Skeletal muscle tissue (tissue), 4 donors: ENCODE results near the gene ERFL. TPM values are rescaled to one million over a fixed set of nuclear protein-coding genes. Genes with fewer than 3 reads are reported as not detected.

Source experiments
- H3K27ac ChIP-seq: one replicate; pipeline ENCODE4 v1.7.0; 2013; ENCODE audit warnings: mild to moderate bottlenecking, low read depth, low read length, inconsistent platforms
- H3K27me3 ChIP-seq, 3 donors: one replicate each; pipeline ENCODE4 v1.7.0; 2013; ENCODE audit warnings: low read length in 3 of 3; ENCODE audit not compliant: control insufficient read depth in 3 of 3, insufficient read depth in 3 of 3
- H3K36me3 ChIP-seq, 3 donors: one replicate each; pipeline ENCODE4 v1.7.0; 2013; ENCODE audit warnings: low read length in 3 of 3; ENCODE audit not compliant: control insufficient read depth in 3 of 3, insufficient read depth in 3 of 3
- H3K4me1 ChIP-seq, 3 donors: one replicate each; pipeline ENCODE4 v1.7.0; 2013; ENCODE audit warnings: low read length in 3 of 3, mild to moderate bottlenecking in 3 of 3; ENCODE audit not compliant: control insufficient read depth in 3 of 3, insufficient read depth in 3 of 3
- H3K4me3 ChIP-seq, 3 donors: one replicate each; pipeline ENCODE4 v1.7.0; 2013; ENCODE audit warnings: low read length in 3 of 3
- H3K9ac ChIP-seq, 3 donors: one replicate each; pipeline ENCODE4 v1.7.0; 2013; ENCODE audit warnings: low read length in 3 of 3, mild to moderate bottlenecking in 3 of 3, moderate library complexity in 2 of 3, low read depth in 1 of 3
- H3K9me3 ChIP-seq, 3 donors: one replicate each; pipeline ENCODE4 v1.7.0; 2013; ENCODE audit warnings: low read length in 3 of 3; ENCODE audit not compliant: control insufficient read depth in 3 of 3
- total RNA-seq: library from RNA; depleted of rRNA; stranded (reverse); fragments of >200 nt; gene quantifications from one replicate; pipeline ENCODE4 v1.2.3, GENCODE V29; 2014
- donor health status: Osteomylitis.

Gene ERFL
- total RNA-seq, 1 donor from 2014 or later, result not detected

DNA sequence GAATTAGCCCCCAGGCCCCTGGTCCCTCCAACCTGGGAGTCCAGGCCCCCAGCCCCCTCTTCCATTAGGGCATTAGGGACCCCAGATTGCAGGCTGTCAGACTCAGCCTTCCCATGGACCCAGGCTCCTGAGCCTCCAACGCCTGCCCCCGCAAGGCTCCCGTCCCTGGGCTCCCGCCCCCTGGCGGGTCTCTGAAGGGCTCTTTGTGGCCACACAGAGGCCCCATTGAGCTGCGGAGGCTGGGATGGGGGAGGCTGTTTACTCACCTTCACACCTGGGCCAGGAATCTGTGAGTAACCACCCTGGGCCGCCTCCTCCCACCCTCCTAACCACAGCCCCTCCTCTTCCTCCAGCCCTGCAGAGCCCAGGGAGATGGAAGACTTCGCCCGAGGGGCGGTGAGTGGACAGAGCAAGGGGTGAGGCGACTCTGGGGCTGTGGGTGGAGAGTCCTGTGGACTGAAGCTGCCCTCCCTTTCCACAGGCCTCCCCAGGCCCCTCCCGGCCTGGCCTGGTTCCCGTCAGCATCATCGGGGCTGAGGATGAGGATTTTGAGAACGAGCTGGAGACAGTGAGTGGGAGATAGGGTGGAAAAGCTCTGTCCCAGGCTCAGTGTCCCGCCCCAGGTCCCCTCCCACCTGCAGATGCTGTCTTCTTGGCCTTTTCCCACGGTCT lies 40.4 kb downstream of the ERFL start:
- no peak overlapping the region for H3K27ac ChIP-seq
- no peaks in the 10 kb centered on the region for H3K9me3 ChIP-seq
- H3K27me3 ChIP-seq, result no peaks in the 10 kb centered on the region
- H3K36me3 ChIP-seq, result peaks cover 12 to 18% (median 14%) of the 10 kb centered on the region in 3 donors
- no peak overlapping the region for H3K4me3 ChIP-seq
- peaks cover 10 to 25% (median 20%) of the 10 kb centered on the region in 3 donors for H3K4me1 ChIP-seq
- H3K9ac ChIP-seq, result no peak overlapping the region

DNA sequence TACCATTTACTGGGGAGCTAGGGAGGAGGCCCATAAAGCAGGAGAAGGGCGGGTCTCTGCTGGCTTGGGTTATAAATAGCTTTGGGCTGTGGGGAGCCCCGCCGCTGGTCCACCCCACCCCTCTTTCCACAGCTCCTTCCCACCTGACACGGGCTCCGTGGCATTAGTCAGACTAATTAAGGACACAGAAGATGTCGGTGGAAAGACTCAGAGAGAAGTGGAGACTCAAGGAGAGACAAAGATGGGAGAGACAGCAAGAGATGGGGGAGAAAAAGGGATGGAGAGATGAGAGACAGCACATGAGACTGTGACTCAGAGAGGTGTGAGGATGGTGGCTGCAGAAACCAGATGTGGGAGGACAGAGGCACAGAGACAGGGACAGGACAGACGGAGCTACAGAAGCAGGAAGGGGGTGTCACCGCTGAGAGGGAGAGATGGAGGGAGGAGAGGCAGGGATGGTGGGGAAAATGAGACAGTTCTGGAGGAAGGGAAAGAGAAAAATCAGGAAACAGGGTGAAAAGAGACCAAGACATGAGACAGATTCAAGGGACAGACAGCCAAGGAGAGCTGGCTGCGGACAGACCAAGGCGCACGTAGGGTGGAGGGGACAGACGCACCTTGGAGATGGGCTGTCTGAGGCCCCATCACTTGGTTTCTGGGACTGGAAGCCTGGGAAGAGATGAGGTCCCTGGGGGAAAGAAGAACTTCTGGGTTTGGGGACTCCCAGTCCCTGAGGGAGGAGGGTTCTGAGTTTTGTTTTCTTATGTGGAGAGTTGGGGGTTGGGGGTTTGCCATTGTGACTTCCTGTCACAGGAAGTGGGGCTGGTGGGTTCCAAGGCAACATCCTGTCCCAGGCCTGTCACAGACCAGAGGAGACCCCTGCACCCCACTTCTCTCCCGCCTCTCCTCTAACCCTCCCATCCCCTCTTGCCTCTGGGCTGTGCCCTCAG lies 41.2 kb downstream of the ERFL start:
- Histone ChIP-seq H3K4me3 (no peak overlapping the region), H3K27me3 (no peaks in the 10 kb centered on the region), H3K4me1 (peaks cover 17 to 31% (median 26%) of the 10 kb centered on the region in 3 donors), H3K36me3 (peaks cover 4 to 13% (median 10%) of the 10 kb centered on the region in 3 donors), H3K9me3 (no peaks in the 10 kb centered on the region), H3K27ac (no peak overlapping the region), H3K9ac (no peak overlapping the region)

DNA sequence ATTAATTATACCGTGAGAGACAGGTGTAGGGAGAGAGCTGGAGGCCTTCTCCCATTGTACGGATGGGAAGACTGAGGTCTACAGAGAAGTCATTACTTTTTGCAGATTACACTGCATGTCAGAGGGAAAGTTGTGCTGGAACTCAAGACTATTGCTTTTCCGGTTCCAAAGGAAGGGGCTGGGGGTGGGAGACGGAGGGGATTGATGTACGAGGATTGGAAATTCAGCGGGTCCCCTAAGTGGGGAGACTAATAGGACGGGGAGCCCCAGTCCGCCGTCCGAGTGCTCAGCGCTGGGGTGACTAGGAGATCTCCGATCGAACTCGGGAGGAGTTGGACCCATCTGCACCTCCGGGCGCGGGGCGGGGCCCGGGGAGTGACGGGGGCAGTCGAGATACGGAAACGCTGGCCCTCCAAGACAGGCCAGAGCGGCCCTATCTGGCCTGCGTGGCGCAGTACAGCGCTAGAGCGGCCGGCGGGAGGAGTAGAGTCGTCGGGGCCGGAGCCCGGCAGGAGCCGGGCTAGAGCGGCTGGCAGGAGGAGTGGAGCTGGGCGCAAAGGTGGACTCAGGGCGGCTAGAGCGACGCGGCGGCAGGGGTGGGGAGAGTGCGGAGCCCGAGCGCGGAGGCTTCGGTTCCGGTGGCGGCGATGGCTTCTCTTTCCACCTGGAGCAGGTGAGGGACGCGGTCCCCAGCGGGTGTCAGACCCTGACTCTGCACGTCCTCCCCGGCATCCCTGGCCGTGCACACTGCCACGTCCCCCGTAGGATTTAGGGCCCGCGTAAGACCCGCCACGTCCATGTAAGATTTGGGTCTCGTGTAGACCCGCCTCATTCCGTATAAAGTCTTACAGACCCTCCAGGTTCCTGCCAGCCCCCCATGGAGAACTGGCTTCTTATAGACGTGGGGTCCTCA lies 44.2 kb downstream of the ERFL start:
- Histone ChIP-seq H3K9ac (peak overlapping the region; percentile 75 to 88 (median 83)), H3K4me1 (peaks cover 17 to 31% (median 26%) of the 10 kb centered on the region in 3 donors), H3K36me3 (peaks cover 0 to 6% (median 2%) of the 10 kb centered on the region in 3 donors), H3K4me3 (peak overlapping the region; percentile 96 to 98 (median 96)), H3K27ac (peak overlapping the region; percentile 73), H3K9me3 (no peaks in the 10 kb centered on the region), H3K27me3 (no peaks in the 10 kb centered on the region)

DNA sequence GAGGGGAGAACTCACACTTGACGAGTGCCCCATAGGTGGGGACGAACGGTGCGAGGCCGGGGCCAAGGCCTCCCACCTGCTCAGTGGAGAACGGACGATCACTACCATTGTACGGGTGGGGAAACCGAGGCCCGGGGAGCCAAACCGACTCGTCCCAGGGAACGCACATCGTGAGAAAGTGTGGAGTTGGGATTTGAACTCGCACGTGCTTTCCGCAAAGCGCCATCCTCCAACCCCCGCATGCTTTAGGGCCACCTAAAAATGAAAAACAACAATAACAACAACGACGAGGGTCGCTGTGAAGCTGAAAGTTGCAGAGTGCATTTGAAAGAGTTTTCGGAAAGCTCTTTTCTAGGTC lies 44.8 kb downstream of the ERFL start:
- peaks cover 17 to 31% (median 26%) of the 10 kb centered on the region in 3 donors for H3K4me1 ChIP-seq
- H3K27me3 ChIP-seq, result no peaks in the 10 kb centered on the region
- peak overlapping the region; percentile 71 to 82 (median 75) for H3K9ac ChIP-seq
- peak overlapping the region; percentile 96 to 98 (median 96) for H3K4me3 ChIP-seq
- no peaks in the 10 kb centered on the region for H3K9me3 ChIP-seq
- H3K27ac ChIP-seq, result peak overlapping the region; percentile 73
- peaks cover 0 to 3% (median 0%) of the 10 kb centered on the region in 3 donors for H3K36me3 ChIP-seq

DNA sequence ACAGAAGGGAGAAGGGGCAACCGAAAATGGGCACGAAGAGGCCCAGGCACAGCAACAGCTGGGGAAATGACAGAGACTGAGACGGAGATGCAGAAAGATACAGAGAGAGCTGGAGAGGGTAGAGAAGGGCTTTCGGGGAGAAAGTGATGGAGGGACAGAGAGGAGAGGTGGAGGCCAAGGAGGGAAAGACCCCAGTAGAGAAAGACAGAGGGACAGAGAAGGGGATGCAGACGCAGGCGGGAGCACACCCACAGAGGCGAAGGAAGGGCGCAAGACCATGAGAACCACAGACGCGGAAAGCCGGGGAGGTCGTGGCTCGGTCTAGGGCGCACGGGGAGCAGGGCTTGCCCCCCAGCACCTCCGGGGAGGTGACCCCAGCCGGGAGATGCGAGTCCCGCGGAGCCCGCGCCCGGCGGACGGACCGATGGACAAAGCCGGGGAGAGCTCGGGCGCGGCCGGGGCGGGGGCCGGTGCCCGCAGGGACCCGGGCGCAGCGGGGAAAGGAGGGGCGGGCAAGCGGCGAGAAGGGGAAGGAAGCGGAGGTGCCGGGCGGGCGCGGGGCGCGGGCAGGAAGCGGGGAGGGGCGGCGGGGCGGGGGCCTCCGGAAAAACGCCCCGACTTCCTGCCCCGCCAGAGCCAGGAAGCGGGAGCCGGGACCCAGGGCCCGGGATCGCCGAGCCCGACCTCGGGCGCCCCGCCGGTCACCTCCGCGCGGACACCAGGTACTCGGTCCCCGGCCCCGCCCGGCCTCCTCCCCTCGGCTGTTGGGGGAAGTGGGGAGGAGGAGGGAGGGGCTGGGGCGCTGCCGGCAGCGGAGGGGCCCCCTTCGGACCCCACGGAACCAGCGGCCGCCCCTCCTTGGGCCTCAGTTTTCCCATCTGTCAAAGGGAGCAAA lies 45.4 kb downstream of the ERFL start, which contains the start of gene ARHGEF1:
Gene ARHGEF1 (plus strand): TSS at position 617 of the 895 bp plus-strand sequence. CDS start 4,899 bp downstream, outside the sequence.
- Histone ChIP-seq H3K4me3 (peak within 1 kb of the TSS; percentile 96 to 98 (median 96)), H3K9ac (peak within 1 kb of the TSS; percentile 71 to 82 (median 75)), H3K27ac (peak within 1 kb of the TSS; percentile 73), H3K9me3 (no peaks in the 10 kb centered on the region), H3K4me1 (peaks cover 17 to 31% (median 26%) of the 10 kb centered on the region in 3 donors), H3K27me3 (peaks cover 0 to 5% (median 0%) of the 10 kb centered on the region in 3 donors), H3K36me3 (no peaks in the 10 kb centered on the region)

DNA sequence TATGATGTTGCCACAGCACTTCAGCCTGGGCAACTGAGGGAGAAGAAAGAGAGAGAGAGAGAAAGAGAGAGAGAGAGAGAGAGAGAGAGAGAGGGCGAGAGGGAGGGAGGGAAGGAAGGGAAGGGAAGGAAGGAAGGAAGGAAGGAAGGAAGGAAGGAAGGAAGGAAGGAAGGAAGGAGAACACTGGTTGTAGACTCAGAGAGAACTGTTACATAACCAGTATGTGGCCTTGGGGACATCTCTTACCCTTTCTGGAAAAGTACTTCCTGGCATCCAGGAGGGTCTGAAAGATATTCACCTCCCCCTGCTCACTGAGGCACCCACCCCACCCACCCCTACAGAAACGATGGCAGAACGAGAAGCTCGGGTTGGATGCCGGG lies 47.9 kb downstream of the ERFL start:
- peaks cover 0 to 7% (median 0%) of the 10 kb centered on the region in 3 donors for H3K27me3 ChIP-seq
- no peaks in the 10 kb centered on the region for H3K36me3 ChIP-seq
- H3K27ac ChIP-seq, result no peak overlapping the region
- H3K9ac ChIP-seq, result no peak overlapping the region
- peaks cover 17 to 28% (median 19%) of the 10 kb centered on the region in 3 donors for H3K4me1 ChIP-seq
- no peaks in the 10 kb centered on the region for H3K9me3 ChIP-seq
- H3K4me3 ChIP-seq, result no peak overlapping the region

DNA sequence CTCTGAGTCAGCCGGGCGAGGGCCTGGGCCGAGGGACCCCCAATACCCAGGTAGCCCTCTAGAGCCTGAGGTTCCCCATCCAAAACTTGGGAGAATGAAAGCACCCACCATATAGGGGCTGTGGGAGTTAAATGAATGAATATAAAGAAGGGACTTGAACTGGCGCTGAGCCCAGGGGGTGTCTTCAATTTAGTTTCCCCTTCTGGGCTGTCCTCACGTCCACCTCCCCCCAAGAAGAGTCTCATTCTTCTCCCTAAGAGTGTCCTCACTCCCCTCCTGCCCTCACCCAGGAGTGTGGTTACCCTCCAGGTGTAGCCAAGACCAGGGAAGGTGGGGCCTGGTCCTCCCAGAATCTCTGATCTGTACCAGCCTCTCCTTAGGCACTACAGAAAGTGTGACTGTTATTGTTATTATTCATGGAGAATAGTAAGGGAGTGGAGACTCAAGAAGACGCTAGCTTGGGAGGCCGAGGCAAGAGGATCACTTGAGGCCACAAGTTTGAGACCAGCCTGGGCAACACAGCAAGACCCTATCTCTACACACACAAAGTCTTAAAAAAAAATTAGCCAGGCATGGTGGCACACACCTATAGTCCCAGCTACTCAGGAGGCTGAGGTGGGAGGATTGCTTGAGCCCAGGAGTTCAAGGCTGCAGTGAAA lies 48.5 kb downstream of the ERFL start:
- peaks cover 0 to 7% (median 0%) of the 10 kb centered on the region in 3 donors for H3K27me3 ChIP-seq
- H3K27ac ChIP-seq, result no peak overlapping the region
- peaks cover 14 to 24% (median 15%) of the 10 kb centered on the region in 3 donors for H3K4me1 ChIP-seq
- no peak overlapping the region for H3K9ac ChIP-seq
- no peaks in the 10 kb centered on the region for H3K9me3 ChIP-seq
- no peaks in the 10 kb centered on the region for H3K36me3 ChIP-seq
- no peak overlapping the region for H3K4me3 ChIP-seq

DNA sequence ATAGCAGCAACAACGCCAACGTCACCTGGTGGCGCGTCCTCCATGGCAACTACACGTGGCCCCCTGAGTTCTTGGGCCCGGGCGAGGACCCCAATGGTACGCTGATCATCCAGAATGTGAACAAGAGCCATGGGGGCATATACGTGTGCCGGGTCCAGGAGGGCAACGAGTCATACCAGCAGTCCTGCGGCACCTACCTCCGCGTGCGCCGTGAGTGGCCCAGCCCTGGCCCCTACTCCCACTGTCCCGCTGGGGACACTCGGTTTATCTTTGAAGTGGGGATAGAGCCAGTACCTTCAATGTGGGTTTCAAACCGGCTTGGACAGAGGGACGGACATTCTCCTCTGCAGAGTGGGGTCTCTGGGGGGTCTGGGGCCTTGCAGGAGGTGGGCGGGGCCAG lies 49.2 kb downstream of the ERFL start:
- Histone ChIP-seq H3K27me3 (peaks cover 0 to 7% (median 0%) of the 10 kb centered on the region in 3 donors), H3K4me1 (peaks cover 10 to 18% (median 10%) of the 10 kb centered on the region in 3 donors), H3K27ac (no peak overlapping the region), H3K36me3 (no peaks in the 10 kb centered on the region), H3K4me3 (no peak overlapping the region), H3K9ac (no peak overlapping the region), H3K9me3 (no peaks in the 10 kb centered on the region)
